AG04450 (cell line): ENCODE measurements around the gene RAI14. TPM values are rescaled to one million over a fixed set of nuclear protein-coding genes. Genes with fewer than 3 reads are reported as not detected.
A peak's percentile ranks its signal among the peaks of the same experiment; 100 is the strongest.

Experiments
- CTCF ChIA-PET: fragments of 300-600, 350-600 bp; formaldehyde crosslinking; extraction: SDS; loops from one replicate; lab custom pipeline; 2022; ENCODE audit warnings: antibody characterized with exemption, inconsistent platforms; lab: Charles Lee
- POLR2A ChIA-PET: fragments of 350-600 bp; formaldehyde crosslinking; extraction: SDS; loops from one replicate; lab custom pipeline; 2021; ENCODE audit warnings: antibody characterized with exemption, inconsistent platforms; lab: Yijun Ruan, JAX
- DNase-seq: peaks from one replicate; pipeline ENCODE4 v3.0.0-alpha.2; 2011; ENCODE audit warnings: low read depth, low spot score
- H3K27ac ChIP-seq: one replicate; pipeline ENCODE4 v1.5.1; 2012; ENCODE audit warnings: low read depth, low read length, control low read depth
- H3K27me3 ChIP-seq: one replicate; pipeline ENCODE4 v1.6.0; 2012; ENCODE audit warnings: low read length; ENCODE audit not compliant: control insufficient read depth, insufficient read depth
- H3K4me3 ChIP-seq: 2 replicates; pipeline ENCODE4 v1.5.1; 2011; ENCODE audit warnings: mild to moderate bottlenecking, low read depth, low read length, control low read depth
- H3K9me3 ChIP-seq: 2 replicates; pipeline ENCODE4 v1.5.1; 2012; ENCODE audit warnings: low read length; ENCODE audit not compliant: control insufficient read depth, insufficient read depth
- polyA plus RNA-seq: library from polyadenylated mRNA; depleted of rRNA; stranded (reverse); fragments of >200 nt; gene quantifications from 2 replicates; pipeline ENCODE4 v1.2.3, GENCODE V29; 2011
- TF ChIP-seq, protein P1 (sequence below): IDR thresholded peaks from 2 replicates; pipeline ENCODE4 v1.5.1; 2011; ENCODE audit warnings: low read depth, low read length, control low read depth, inconsistent platforms

Gene RAI14
- polyA plus RNA-seq, 1 experiment: 162 TPM

DNA sequence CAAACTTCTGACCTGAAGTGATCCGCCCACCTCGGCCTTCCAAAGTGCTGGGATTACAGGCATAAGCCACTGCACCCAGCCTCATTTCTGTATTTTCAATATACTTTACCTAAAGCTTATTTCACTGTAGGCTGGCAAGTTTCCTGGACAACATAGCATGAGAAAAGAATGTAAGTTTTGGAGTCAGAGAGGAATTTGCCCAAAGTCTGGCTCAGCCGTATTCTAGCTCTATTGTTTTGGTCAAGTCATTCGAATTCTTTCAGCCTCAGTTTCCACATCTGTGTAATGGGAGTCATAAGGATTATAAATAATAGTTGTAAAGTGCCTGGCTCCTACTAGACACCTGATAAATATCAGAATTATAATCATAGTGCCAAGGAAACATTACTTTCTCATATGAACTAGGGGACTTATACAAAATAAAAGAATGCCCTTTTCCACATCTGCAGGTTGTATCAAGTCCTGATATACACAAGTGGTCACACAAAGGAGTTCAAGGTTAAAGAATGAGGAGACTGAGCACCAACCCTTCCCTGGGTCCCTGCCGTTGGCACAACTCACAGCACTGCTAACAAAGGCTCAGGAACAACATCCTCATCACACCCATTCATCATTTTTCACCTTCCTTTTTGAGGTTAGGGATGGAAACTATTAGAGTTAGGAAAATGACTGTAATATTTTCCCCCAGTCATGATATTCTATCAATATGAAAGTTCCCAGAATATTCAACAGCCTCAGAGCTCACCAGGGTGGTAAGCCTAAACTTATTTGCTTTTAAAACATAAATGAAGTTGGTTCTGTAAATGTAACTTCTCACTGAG, 34.6 kb upstream of the RAI14 start:
- CTCF ChIA-PET: no interaction called here
- Histone ChIP-seq H3K27me3 (no peaks in the 10 kb centered on the region), H3K27ac (peak overlapping the region; percentile 65), H3K9me3 (no peaks in the 10 kb centered on the region), H3K4me3 (no peak overlapping the region)
- POLR2A ChIA-PET: no interaction called here
- TF ChIP-seq, protein P1, sequence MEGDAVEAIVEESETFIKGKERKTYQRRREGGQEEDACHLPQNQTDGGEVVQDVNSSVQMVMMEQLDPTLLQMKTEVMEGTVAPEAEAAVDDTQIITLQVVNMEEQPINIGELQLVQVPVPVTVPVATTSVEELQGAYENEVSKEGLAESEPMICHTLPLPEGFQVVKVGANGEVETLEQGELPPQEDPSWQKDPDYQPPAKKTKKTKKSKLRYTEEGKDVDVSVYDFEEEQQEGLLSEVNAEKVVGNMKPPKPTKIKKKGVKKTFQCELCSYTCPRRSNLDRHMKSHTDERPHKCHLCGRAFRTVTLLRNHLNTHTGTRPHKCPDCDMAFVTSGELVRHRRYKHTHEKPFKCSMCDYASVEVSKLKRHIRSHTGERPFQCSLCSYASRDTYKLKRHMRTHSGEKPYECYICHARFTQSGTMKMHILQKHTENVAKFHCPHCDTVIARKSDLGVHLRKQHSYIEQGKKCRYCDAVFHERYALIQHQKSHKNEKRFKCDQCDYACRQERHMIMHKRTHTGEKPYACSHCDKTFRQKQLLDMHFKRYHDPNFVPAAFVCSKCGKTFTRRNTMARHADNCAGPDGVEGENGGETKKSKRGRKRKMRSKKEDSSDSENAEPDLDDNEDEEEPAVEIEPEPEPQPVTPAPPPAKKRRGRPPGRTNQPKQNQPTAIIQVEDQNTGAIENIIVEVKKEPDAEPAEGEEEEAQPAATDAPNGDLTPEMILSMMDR: no peak
- DNase-seq: no peak

DNA sequence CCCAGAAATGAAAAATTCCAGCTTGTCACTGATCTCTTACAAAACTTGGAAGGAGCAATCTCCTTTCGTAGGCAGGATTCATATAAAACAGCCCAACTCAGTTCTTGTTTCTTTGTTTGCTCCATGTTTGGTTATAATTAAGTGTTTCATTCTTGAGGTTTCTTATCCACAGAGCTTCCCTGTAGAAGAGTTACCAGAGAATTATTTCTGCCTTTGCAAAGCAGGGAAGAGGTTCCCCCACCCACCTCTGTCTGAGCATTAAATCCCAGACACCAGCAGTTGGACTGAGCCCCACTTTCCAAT, 34.1 kb upstream of the RAI14 start:
- TF ChIP-seq, protein P1: no peak
- H3K4me3 ChIP-seq: no peak overlapping the region
- no peaks in the 10 kb centered on the region for H3K9me3 ChIP-seq
- H3K27ac ChIP-seq: no peak overlapping the region
- ChIA-PET POLR2A (no interaction called here), CTCF (no interaction called here)
- DNase-seq: no peak
- H3K27me3 ChIP-seq: no peaks in the 10 kb centered on the region

DNA sequence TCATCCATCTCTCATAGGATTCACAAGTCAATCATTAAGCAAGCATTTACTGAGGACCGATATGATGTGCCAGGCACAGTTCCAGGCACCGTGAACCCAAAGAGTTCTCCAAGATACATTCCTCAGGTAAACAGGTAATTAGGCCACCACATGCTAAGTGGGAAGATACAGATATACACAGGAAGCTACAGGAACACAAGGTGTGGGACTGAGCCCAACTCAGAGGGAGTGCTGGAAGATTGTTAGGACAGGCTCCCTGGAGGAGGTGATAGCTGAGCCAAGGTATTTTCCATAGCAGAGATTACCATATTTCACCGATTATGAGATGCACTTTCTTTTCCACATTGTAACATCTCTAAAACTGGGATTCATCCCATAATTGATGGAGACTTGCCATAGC, 31.4 kb upstream of the RAI14 start:
- Histone ChIP-seq H3K4me3 (no peak overlapping the region), H3K9me3 (no peaks in the 10 kb centered on the region), H3K27me3 (no peaks in the 10 kb centered on the region), H3K27ac (no peak overlapping the region)
- ChIA-PET POLR2A (interaction anchor here (0.7 kb wide), 1 partner anchor 35 kb away, joined by 3 read pairs; no protein-coding TSS in a partner anchor), CTCF (interaction anchor here (1.7 kb wide), 1 partner anchor 138 kb away, joined by 4 read pairs; no protein-coding TSS in a partner anchor)
- TF ChIP-seq, protein P1: no peak
- no peak for DNase-seq

DNA sequence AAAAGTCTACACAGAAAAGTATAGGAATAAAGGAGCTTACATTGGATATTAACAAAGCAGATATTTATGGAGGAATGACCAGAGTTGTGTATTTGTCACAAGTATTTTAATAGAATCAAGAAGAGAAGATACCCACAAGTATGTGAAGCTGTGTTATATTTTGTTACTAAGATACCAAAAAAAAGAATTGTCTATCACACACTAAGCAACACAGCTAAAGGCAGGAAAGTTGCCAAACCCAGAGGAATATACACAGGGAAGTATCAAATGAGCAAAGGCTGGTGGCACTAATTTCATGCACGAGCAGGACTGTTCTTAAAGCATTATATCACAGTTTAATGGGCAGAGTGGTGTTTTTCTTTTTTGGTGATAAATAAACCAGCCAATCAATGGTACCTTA, 30.9 kb upstream of the RAI14 start:
- Histone ChIP-seq H3K27ac (no peak overlapping the region), H3K4me3 (no peak overlapping the region), H3K9me3 (no peaks in the 10 kb centered on the region), H3K27me3 (no peaks in the 10 kb centered on the region)
- ChIA-PET CTCF (interaction anchor here (1.7 kb wide), 1 partner anchor 139 kb away, joined by 4 read pairs; no protein-coding TSS in a partner anchor), POLR2A (interaction anchor here (0.7 kb wide), 1 partner anchor 35 kb away, joined by 3 read pairs; no protein-coding TSS in a partner anchor)
- DNase-seq: no peak
- TF ChIP-seq, protein P1: no peak

DNA sequence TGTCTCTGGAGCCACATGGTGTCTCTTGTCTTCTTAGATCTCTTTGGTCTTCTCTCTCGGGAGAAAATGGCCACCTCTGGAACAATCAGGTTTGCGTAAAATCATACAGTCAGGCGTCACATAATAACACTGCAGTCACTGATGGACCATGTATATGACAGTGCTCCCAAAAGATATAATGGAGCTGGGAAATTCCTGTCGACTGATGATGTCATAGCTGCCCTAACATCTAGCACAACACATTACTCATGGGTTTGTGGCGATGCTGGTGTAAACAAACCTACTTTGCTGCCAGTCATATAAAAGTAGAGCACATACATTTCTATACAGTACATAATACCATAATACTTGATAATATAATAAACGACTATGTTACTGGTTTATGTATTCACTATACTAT, 30.1 kb upstream of the RAI14 start:
- ChIA-PET POLR2A (interaction anchor here (0.6 to 1.8 kb wide), 5 partner anchors 14 to 138 kb away, joined by 3 to 6 read pairs (median 4); no protein-coding TSS in a partner anchor), CTCF (interaction anchor here (0.6 to 1.7 kb wide), 2 partner anchors 101 to 140 kb away, joined by 3 to 4 read pairs; no protein-coding TSS in a partner anchor)
- Histone ChIP-seq H3K9me3 (no peaks in the 10 kb centered on the region; the same call in 1 of the 2 replicates), H3K4me3 (no peak overlapping the region), H3K27me3 (no peaks in the 10 kb centered on the region), H3K27ac (no peak overlapping the region)
- TF ChIP-seq, protein P1: no peak
- DNase-seq: peak; percentile 38
